Stimulated activated CD8-positive, alpha-beta memory T cell treated with anti-CD3 and anti-CD28 coated beads, Interleukin-12 subunit alpha, Interleukin-12 subunit beta, amount 100 ng/mL, for 24 hours (primary cell): ENCODE data around the gene AVEN.
"Not testable (repeated sequence)": the region's sequence is repeated elsewhere in the genome, so short reads cannot be mapped to it uniquely, and the experiment has no call there.

Experiments used
- DNase-seq: peaks from one replicate; pipeline ENCODE4 v3.0.0-alpha.2; 2020; ENCODE audit errors: extremely low read depth

AVEN gene, protein sequence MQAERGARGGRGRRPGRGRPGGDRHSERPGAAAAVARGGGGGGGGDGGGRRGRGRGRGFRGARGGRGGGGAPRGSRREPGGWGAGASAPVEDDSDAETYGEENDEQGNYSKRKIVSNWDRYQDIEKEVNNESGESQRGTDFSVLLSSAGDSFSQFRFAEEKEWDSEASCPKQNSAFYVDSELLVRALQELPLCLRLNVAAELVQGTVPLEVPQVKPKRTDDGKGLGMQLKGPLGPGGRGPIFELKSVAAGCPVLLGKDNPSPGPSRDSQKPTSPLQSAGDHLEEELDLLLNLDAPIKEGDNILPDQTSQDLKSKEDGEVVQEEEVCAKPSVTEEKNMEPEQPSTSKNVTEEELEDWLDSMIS

DNA sequence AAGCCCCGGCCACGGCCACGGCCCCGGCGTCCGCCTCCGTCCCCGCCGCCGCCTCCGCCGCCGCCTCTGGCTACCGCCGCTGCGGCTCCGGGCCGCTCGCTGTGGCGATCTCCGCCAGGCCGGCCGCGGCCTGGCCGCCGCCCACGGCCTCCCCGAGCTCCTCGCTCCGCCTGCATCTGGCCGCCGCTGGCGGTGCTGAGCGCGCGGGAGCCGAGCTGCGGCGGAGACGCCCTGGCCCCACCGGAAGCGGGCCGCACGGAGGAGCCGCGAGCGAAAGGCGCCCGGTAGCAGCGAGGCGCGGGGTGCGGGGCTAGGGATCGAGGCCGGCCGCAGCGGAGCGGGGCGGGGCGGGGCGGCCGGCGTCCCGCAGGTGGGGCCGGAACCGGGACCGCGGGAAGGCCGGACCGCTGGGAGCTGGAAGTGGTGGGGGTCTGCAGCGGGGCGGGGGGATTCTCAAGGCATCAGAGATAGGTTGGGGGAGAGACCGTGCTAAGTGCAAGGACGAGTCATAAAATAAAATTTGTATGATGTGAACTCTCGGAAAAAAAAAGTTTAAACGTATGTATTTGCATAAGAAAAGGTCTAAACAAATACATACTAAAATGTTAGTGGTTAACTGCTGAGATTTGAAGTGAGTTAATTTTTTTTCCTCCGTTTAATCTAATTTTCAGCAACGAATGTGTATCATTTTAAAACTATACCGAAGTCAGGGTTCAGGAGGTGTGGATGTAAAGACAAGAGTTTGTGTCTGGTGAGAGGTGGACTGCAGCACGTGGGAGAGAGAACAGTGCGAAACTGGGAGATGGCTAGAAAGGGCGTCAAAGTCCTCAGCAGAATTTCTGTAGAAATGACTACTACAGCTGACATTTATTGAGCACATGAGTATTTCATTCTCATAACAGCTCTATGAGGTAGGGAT is at the start of gene AVEN:
AVEN (minus strand) TSS at position 334 of the 919 bp plus-strand sequence; CDS start at position 176, 158 bp downstream.
- DNase-seq, result no peak

DNA sequence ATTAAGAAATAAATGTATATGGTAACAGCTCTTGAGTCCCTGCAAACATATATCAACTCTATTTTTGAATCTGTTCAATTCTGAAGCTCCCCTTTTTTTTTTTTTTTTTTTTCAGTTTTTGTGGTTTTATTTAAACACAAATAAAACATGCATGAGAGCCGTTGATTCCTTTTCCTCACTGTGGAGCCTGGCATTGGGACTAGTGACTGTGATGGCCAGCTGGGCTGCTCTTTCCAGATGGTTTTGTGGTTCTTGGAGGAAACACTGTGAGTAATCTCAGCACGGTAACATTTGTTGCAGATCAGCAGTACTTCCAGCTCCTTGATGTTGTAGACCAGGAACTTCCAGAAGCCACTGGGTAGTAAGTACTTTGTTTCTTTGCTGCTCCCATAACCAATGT is 46.7 kb upstream of the AVEN start:
- no peak for DNase-seq

DNA sequence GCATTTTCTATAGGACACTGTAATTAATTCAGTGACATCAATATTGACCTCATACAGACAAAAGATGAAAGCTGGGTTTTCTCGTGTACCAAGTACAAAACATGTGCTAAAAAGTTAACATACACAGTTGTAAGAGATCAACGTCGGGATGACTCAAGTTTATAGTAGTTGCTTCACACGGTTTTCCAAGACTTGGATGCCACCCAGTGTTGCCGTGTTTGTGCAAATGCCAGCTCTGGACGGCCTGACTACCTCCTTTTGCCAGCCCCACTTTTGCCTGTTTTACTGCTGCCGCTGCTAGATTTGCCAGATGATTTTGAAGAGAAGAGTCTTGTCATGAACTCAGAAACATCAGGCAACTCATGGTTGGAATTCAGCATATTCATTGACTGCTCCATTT is 45.1 kb upstream of the AVEN start:
- DNase-seq, result no peak

DNA sequence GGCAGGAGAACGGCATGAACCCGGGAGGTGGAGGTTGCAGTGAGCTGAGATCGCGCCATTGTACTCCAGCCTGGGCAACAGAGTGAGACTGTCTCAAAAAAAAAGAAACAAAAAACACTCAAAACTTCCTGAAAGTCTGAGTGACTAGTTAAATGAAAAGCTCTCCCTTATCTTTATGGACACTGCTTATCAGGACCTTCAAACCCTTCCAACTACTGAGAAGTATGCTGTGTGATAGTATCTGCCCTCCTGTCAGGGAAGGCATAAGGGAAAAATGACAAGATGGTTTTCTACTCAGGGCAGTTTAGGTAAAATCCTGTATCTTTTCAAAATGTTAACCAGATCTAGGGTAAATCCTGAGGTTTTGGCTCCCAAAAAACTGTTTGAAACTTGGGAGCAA is 40.9 kb upstream of the AVEN start:
- DNase-seq, result no peak

DNA sequence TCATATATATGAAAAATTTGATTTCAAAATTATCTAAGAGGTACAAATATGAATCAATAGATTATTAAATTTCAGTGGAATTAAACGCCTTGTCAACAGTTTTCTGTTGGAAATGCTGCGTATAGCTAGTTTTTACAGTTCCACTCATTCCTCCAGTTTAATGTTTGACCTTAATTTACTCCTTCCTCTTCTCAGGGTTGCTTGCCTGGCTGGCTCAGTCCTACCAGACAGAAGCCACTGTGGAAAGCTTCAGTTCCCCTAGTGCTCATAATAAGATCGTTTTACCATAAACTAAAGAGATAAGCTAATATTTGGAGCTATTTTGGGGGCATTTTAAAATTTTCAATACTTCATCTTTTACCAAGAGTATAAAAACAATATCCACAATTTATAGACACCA is 39.9 kb upstream of the AVEN start:
- no peak for DNase-seq

DNA sequence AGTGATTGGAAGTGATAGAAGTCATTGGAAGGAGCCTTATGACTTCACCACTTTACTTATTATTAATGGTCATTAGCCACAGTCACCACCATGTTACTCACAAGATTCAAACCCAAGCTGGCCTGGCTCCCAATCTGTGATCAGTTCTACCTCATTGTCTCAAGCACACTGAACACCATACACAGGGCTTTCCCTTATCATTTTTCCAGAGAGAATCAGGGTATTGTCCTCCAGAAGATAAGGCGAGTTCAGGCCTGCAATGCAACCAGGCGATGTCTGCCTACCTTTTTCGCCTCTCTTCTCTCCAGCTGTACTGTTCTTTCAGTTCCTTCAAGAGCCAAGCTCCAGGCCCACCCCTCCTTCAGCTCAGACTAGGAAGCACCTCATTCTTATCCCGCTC is 37.8 kb upstream of the AVEN start:
- DNase-seq, result no peak

DNA sequence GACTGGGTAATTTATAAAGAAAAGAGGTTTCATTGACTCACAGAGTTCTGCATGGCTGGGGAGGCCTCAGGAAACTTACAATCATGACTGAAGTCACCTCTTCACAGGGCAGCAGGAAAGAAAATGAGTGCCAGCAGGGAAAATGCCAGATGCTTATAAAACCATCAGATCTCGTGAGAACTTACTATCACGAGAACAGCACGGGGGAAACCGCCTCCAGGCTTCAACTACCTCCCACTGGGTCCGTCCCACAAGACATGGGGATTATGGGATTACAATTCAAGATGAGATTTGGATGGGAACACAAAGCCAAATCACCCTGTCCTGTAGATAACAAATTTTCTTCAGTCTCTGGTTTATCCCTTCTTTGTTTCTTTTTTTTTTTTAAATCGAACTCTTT is 31.0 kb upstream of the AVEN start:
- DNase-seq, result no peak

DNA sequence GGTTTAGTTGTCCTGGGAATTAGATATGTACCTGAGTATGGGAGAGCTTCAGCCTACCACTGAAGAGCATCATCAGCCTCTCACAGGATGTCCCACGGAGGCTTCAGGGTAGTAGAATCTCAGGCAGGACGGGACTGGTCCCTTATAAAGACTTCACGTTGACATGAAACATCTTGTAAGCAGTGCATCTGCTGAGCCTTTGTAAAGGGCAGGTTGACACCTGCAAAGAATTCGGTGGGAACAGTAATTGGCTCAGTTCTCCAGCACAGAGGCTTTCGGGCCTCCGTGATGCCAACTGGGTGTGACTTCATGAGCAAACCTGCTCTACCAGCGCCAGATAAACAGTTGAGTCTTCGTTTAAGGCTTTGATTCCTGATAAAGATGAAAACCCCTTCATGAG is 26.9 kb upstream of the AVEN start:
- no peak for DNase-seq

DNA sequence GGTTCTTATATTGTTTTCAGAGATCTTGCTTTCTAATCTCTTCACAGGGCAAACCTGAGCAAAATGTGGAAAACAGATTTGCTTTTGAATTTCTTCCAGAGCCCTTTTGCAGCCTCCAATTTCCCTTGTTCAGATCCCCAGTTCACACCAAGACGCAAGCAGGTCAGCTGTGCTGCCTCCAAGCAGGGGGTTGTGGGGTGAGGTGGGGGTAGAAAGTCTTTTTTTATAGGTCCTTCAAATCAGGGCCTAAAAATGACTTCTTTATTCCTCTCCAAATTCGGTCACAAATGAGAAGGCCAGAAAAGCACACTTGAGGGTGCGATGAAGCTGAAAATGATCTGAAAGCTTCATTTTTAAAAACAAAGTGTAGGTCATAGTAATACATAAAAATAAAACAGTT is 26.3 kb upstream of the AVEN start:
- DNase-seq, result no peak

DNA sequence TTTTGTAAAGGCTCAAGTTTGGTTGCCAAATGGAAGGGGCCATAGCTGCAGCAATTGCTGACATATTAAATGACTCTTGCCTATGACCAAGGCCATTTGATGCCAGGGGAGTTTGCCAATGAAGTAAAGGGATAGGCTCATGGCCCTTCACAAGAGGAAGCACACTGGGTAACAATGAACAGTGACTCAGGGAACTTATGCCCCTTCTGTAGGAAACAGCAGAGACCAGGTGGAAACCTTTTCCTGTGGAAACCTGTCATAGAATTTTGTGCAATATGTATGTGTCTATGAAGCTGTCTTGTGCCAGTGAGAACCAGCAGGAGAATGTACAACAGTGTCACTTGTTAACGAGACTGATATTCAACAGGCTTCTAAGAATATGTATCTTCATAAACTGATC is 25.4 kb upstream of the AVEN start:
- no peak for DNase-seq

DNA sequence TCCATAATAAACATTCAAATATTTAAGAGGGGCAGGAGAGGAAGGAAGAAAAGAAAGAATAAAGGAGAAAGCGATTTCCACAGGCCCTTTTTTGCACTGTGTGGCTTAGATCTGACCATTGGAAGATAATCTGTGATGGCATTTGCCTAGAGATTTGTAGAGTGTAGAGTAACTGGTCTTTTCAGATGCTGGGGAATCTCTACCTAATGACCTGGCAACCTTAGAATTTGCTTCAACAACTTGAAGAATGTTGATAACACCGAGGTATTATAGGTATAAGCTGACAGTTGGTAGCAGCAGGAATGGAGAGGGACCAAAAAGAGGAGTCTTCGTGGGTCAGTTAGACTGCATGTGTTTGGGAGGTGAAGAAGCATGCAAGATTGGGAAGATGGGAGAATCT is 20.9 kb upstream of the AVEN start:
- DNase-seq, result no peak

DNA sequence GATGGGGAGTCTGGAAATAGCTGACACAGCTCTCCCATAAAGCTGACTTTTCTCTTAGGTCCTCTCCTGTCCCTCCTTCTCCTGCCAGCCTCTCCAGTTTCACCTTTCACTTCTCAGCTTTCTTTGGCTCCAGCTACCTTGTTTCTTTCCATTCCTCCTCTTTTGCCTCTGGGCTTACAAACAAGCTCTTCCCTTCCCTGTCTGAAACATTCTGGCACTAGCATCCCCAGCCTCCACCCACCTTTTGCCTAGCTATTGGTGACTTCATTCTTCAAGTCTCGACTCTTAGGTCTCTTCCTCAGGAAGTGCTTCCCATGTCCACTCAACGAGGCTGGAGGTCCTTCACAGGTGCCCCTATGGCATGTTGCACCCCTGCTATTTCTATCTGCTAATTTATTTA is 20.5 kb upstream of the AVEN start:
- DNase-seq, result no peak

DNA sequence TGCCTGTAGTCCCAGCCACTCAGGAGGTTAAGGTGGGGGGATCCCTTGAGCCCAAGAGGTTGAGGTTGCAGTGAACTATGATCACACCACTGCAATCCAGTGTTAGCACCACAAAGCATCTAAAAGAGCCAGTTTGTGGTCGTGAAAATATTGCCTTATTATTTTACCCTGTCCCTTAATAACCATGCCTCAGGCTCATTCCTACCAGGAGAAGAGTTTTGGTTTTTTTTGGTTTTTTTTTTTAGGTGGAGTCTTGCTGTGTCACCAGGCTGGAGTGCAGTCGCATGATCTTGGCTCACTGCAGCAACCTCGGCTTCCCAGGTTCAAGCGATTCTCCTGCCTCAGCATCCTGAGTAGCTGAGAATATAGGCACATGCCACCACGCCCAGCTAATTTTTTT is 17.9 kb upstream of the AVEN start:
- no peak for DNase-seq

DNA sequence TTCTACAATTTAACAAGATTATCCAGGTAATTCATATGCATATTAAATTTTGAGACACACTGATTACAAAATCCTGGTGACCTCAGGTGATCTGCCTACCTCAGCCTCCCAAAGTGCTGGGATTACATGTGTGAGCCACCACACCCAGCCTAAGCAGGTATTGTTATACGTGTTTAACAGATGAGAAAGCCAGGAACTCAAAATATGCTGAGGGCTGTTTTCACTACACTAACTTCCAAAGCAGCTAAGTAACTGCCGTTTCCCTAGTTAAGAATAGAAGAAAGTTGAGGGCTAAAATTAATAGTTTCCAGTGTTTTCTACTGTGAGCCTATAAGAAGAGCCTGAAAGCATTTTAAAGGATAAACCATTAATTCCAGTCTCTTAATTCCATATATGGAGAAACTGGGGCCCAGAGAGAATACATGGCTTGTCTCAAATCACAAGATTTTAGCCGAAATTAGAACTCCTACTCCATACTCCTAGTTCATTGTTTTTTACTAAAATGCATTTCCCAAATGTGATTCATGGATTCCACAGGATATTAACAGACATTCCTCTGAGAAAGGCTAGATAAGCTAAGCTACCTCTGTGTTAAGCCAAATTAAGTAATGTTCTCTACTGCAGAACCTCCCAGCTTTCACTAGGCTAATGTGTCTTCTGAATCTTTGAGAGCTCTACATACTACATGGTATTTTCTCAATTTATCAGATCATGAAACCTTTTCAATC is 17.0 kb upstream of the AVEN start:
- no peak for DNase-seq

DNA sequence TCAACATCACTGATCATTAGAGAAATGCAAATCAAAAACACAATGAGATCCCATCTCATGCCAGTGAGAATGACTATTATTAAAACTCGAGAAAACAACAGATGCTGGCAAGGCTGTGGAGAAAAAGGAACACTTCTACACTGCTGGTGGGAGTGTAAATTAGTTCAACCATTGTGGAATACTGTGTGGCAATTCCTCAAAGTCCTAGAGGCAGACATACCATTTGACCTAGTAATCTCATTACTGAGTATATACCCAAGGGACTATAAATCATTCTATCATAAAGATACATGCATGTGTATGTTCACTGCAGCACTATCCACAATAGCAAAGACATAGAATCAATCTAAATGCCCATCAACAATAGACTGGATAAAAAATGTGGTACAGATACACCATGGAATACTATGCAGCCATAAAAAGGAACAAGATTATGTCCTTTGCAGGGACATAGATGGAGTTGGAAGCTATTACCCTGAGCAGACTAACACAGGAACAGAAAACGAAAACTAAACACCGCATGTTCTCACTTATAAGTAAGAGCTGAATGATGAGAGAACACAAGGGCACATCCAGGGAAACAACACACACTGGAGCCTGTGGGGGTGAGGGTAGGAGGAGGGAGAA is 15.2 kb upstream of the AVEN start:
- no peak for DNase-seq

DNA sequence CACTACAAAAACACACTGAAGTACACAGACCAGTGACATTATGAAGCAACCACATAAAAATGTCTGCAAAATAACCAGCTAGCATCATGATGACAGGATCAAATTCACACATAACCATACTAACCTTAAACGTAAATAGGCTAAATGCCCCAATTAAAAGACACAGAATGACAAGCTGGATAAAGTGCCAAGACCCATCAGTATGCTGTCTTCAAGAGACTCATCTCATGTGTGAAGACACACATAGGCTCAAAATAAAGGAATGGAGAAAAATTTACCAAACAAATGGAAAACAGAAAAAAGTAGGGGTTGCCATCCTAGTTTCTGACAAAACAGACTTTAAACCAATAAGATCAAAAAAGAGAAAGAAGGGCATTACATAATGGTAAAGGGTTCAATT is 11.4 kb upstream of the AVEN start:
- DNase-seq, result not testable (repeated sequence)

DNA sequence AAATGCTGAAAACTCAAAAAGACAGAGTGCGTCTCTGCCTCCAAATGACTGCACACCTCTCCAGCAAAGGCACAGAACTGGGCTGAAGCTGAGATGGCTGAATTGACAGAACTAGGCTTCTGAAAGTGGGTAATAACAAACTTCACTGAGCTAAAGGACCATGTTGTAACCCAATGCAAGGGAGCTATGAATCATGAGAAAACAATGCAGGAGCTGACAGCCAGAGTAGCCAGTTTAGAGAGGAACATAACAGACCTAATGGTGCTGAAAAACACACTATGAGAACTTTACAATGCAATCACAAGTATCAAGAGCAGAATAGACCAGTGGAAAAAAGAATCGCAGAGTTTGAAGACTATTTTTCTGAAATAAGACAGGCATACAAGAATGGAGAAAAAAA is 10.1 kb upstream of the AVEN start:
- no peak for DNase-seq

DNA sequence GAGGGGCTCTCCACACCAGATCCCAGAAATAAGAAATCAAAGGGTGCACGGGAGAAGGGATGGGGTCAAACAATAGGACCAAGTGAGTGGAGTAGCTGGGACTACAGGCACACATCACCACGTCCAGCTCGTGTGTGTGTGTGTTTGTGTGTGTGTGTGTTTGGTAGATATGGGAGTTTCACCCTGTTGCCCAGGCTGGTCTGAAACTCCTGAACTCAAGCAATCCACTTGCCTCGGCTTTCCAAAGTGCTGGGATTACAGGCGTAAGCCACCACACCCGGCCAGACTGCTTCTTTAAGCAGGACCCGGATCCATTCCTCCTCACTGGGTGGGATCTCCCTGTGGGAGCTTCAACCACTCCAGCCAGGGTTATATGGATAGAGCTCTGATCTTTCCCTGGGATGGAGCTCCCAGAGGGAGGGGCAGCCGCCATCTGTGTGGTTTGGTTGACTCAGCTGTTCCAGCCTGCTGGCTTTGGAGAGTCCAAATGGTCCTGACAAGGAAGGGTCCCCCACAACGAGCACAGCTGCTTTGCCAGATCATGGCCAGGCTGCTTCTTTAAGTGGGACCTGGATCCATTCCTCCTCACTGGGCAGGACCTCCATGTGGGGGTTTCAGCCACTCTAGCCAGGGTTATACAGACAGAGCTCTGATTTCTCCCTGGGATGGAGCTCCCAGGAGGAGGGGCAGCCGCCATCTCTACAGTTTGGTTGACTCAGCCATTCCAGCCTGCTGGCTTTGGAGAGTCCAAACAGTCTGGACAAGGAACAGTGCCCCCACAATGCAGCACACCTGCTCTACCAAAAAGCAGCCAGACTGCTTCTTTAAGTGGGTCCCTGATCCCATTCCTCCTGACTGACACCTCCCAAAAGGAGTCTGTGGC is 9.1 kb upstream of the AVEN start:
- DNase-seq, result no peak

DNA sequence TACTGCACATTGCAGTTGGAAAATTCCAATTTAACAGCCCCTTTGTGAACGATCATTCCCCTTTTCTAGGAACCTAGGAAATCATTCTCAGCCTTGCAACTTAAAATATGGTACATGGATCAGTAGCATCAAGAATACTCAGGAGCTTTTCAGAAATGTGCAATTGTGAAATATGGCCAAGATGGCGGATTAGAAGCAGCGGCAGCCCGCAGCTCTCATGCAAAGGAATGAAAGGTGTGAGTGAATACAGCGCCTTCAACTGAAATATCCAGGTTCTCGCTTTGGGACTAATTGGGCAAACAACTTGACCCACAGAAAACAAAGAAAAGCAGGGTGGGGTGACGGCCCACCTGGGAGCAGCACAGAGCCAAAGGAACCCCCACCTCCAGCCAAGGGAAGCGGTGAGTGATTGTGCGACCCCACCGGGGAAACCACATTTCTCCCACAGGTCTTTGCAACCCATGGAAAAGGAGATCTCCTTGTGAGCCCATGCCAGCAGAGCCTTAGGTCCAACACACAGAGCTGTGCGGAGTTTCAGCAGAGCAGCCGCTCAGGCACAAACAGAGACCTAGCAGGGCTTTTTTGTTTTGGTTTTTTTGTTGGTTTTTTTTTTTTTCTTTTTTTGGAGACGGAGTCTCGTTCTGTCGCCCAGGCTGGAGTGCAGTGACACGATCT is 7.6 kb upstream of the AVEN start:
- no peak for DNase-seq

DNA sequence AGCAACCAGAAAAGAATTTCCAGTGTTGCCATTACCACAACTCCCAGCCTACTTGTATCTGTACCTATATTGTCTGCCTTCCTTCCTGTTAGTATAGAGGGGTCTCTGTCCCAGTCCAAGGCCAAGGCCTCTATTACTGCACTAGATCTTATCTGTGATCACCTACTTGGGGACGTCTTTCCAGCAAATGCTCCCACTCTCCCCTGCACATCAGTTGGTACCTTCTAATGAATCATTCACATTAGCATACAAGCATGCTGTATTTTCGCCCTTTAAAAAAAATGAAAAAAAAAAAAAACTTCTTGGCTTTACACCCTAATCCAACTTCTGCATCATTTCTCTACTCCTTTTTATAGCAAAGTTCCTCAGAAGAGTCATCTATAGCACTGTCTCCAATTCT is 4.8 kb upstream of the AVEN start:
- DNase-seq, result no peak
